A549 (cell line): ENCODE data around the gene MCM6. TPM values are rescaled to one million over a fixed set of nuclear protein-coding genes. Genes with fewer than 3 reads are reported as not detected.

Source experiments
- ATAC-seq, 2 experiments: fragments of 200-7000 bp in 1 of 2; fragments of >200 bp in 1 of 2; cut with Nextera tagmentation in 1 of 2; cut with Tn5 transposase in 1 of 2; 3 replicates each; pipeline versions ENCODE4 v1.8.0 to v1.9.1; 2018 to 2020; ENCODE audit warnings: mild to moderate bottlenecking in 1 of 2, moderate library complexity in 1 of 2
- CTCF ChIA-PET: fragments of 300-600 bp; sonication (Branson Sonifier 250); formaldehyde crosslinking; extraction: SDS; loops from one replicate; lab custom pipeline; 2021; ENCODE audit warnings: antibody characterized with exemption, inconsistent platforms; lab: Yijun Ruan, JAX
- POLR2A ChIA-PET: fragments of 350-600 bp; formaldehyde crosslinking; extraction: SDS; loops from one replicate; lab custom pipeline; 2021; ENCODE audit warnings: antibody characterized with exemption, inconsistent platforms; lab: Yijun Ruan, JAX
- DNase-seq, 2 experiments: peaks; one replicate each; pipeline versions ENCODE4 v3.0.0 to v3.0.0-alpha.2; 2011 to 2016; ENCODE audit warnings: low read depth in 1 of 2, low spot score in 1 of 2
- FAIRE-seq: peaks from 2 replicates; lab custom pipeline; 2011; peaks lifted over from hg19 to GRCh38; lab: Jason Lieb, UNC
- H3K27ac ChIP-seq, 2 experiments: fragments of >200 bp; sonication (Bioruptor Twin); formaldehyde crosslinking; 3 replicates each; pipeline ENCODE4 v1.5.1; 2016 to 2017
- H3K4me1 ChIP-seq: fragments of >200 bp; sonication (Bioruptor Twin); formaldehyde crosslinking; 3 replicates; pipeline ENCODE4 v1.6.1; 2016
- H3K4me2 ChIP-seq: fragments of >200 bp; sonication (Bioruptor Twin); formaldehyde crosslinking; 3 replicates; pipeline ENCODE4 v1.6.1; 2016
- H3K4me3 ChIP-seq: fragments of >200 bp; sonication (Bioruptor Twin); formaldehyde crosslinking; 3 replicates; pipeline ENCODE4 v1.5.1; 2016
- H3K9me3 ChIP-seq: fragments of >200 bp; sonication (Bioruptor Twin); formaldehyde crosslinking; 3 replicates; pipeline ENCODE4 v1.6.1; 2016
- BCL3 ChIP-seq: fragments of >200 bp; sonication (Bioruptor Twin); formaldehyde crosslinking; IDR thresholded peaks from 3 replicates; pipeline ENCODE4 v1.6.1; 2016
- BHLHE40 ChIP-seq: IDR thresholded peaks from 2 replicates; pipeline ENCODE4 v1.6.1; 2012; ENCODE audit warnings: low read depth, low read length, inconsistent platforms
- CBX2 ChIP-seq: fragments of 200-600 bp; sonication (generic); IDR thresholded peaks from 2 replicates; pipeline ENCODE4 v1.6.1; 2016; ENCODE audit warnings: low read depth, mild to moderate bottlenecking, borderline replicate concordance
- CHD4 ChIP-seq: fragments of 200-600 bp; sonication (generic); IDR thresholded peaks from 2 replicates; pipeline ENCODE4 v1.6.1; 2016; ENCODE audit warnings: antibody characterized with exemption, mild to moderate bottlenecking, borderline replicate concordance
- EHMT2 ChIP-seq: fragments of 200-600 bp; sonication (generic); IDR thresholded peaks from 2 replicates; pipeline ENCODE4 v1.6.1; 2016; ENCODE audit warnings: antibody characterized with exemption, low read depth, mild to moderate bottlenecking, moderate library complexity
- FOXS1 ChIP-seq: fragments of 250-450 bp; sonication (Bioruptor Pico); IDR thresholded peaks from 2 replicates; pipeline ENCODE4 v1.5.0; 2020; ENCODE audit warnings: mild to moderate bottlenecking, moderate library complexity
- HDAC2 ChIP-seq: fragments of 200-600 bp; sonication (generic); IDR thresholded peaks from 2 replicates; pipeline ENCODE4 v1.6.1; 2016
- HMGXB4 ChIP-seq: fragments of 250-450 bp; sonication (Bioruptor Pico); IDR thresholded peaks from 2 replicates; pipeline ENCODE4 v1.5.0; 2021; ENCODE audit warnings: mild to moderate bottlenecking, moderate library complexity, borderline replicate concordance
- HOXA7 ChIP-seq: fragments of 250-450 bp; sonication (Bioruptor Pico); IDR thresholded peaks from 2 replicates; pipeline ENCODE4 v1.5.0; 2020; ENCODE audit warnings: mild to moderate bottlenecking, moderate library complexity
- HOXB5 ChIP-seq: fragments of 250-450 bp; sonication (Bioruptor Pico); IDR thresholded peaks from 2 replicates; pipeline ENCODE4 v1.5.0; 2020; ENCODE audit warnings: mild to moderate bottlenecking, moderate library complexity
- KDM1A ChIP-seq: fragments of 200-600 bp; sonication (generic); IDR thresholded peaks from 2 replicates; pipeline ENCODE4 v1.6.1; 2016; ENCODE audit warnings: low read depth, mild to moderate bottlenecking
- KDM5A ChIP-seq: fragments of 200-600 bp; sonication (generic); IDR thresholded peaks from 2 replicates; pipeline ENCODE4 v1.6.1; 2016; ENCODE audit warnings: antibody characterized with exemption, mild to moderate bottlenecking
- MAX ChIP-seq: IDR thresholded peaks from 2 replicates; pipeline ENCODE4 v1.6.1; 2012
- MAZ ChIP-seq: fragments of 150-350 bp; IDR thresholded peaks from 2 replicates; pipeline ENCODE4 v1.6.1; 2014; ENCODE audit warnings: antibody characterized with exemption, low read depth, low read length, borderline replicate concordance
- NFE2L2 ChIP-seq: fragments of 150-350 bp; conservative IDR thresholded peaks from 2 replicates; pipeline ENCODE4 v1.6.1; 2014; ENCODE audit warnings: low read length
- PHF8 ChIP-seq: fragments of 200-600 bp; sonication (generic); IDR thresholded peaks from 2 replicates; pipeline ENCODE4 v1.6.1; 2016; ENCODE audit warnings: low read depth, mild to moderate bottlenecking, antibody characterized with exemption, moderate library complexity, borderline replicate concordance
- POLR2A ChIP-seq: IDR thresholded peaks from 2 replicates; pipeline ENCODE4 v1.6.1; 2012; ENCODE audit warnings: mild to moderate bottlenecking, low read length
- POLR2AphosphoS2 ChIP-seq: conservative IDR thresholded peaks from 2 replicates; pipeline ENCODE4 v1.6.1; 2012; ENCODE audit warnings: low read length, improper control_type of control experiment, inconsistent platforms
- RNF2 ChIP-seq: fragments of 200-600 bp; sonication (generic); IDR thresholded peaks from 2 replicates; pipeline ENCODE4 v1.6.1; 2016; ENCODE audit warnings: low read depth, mild to moderate bottlenecking, antibody characterized with exemption, moderate library complexity, borderline replicate concordance
- TFCP2L1 ChIP-seq: fragments of 250-450 bp; sonication (Bioruptor Pico); IDR thresholded peaks from 2 replicates; pipeline ENCODE4 v1.5.0; 2021; ENCODE audit warnings: mild to moderate bottlenecking
- TP53 ChIP-seq: fragments of 250-450 bp; sonication (Bioruptor Pico); IDR thresholded peaks from 2 replicates; pipeline ENCODE4 v1.5.0; 2021; ENCODE audit warnings: mild to moderate bottlenecking, moderate library complexity
- USF2 ChIP-seq: fragments of 450-650 bp; IDR thresholded peaks from 2 replicates; pipeline ENCODE4 v1.6.1; 2014; ENCODE audit warnings: antibody characterized with exemption
- ZC3H11A ChIP-seq: fragments of 450-650 bp; IDR thresholded peaks from 2 replicates; pipeline ENCODE4 v1.6.1; 2014; ENCODE audit warnings: antibody characterized with exemption, mild to moderate bottlenecking
- ZNF302 ChIP-seq: fragments of 250-450 bp; sonication (Bioruptor Pico); IDR thresholded peaks from 2 replicates; pipeline ENCODE4 v1.9.0; 2021; ENCODE audit warnings: inconsistent platforms, mild to moderate bottlenecking, moderate library complexity
- ZSCAN20 ChIP-seq: fragments of 250-450 bp; sonication (Bioruptor Pico); IDR thresholded peaks from 2 replicates; pipeline ENCODE4 v1.8.0; 2022; ENCODE audit warnings: mild to moderate bottlenecking, moderate library complexity
- WGBS: methylation state at CpG from one replicate; pipeline ENCODE4 v1.1.6; 2017; ENCODE audit errors: missing lambda C conversion rate; 5-methylcytosine and 5-hydroxymethylcytosine counted together
- polyA plus RNA-seq, 4 experiments: library from polyadenylated mRNA; depleted of rRNA in 3 of 4; stranded (reverse); fragments of >200 nt; fragmentation: RNase III in 1 of 4; extraction: RNeasy Plus Mini Kit Qiagen cat#74134 plus additional on column Dnase treatment in 1 of 4; gene quantifications; 2 replicates in 3 of 4; 3 replicates in 1 of 4; pipeline ENCODE4 v1.2.3, GENCODE V29; 2011 to 2017
- TF ChIP-seq, protein P1 (sequence below): fragments of 250-450 bp; sonication (Bioruptor Pico); IDR thresholded peaks from 2 replicates; pipeline ENCODE4 v1.5.0; 2020; ENCODE audit warnings: low read depth, mild to moderate bottlenecking, moderate library complexity
- TF ChIP-seq, protein P2 (sequence below): IDR thresholded peaks from 2 replicates; pipeline ENCODE4 v1.6.1; 2012
- TF ChIP-seq, protein P3 (sequence below): fragments of 200-600 bp; sonication (generic); IDR thresholded peaks from 2 replicates; pipeline ENCODE4 v1.6.1; 2016; ENCODE audit warnings: antibody characterized with exemption, mild to moderate bottlenecking, moderate library complexity

MCM6 gene
- polyA plus RNA-seq, 2 of the 4 experiments (the other 2 are of a cell fraction): 59.6 to 61.4 TPM

DNA sequence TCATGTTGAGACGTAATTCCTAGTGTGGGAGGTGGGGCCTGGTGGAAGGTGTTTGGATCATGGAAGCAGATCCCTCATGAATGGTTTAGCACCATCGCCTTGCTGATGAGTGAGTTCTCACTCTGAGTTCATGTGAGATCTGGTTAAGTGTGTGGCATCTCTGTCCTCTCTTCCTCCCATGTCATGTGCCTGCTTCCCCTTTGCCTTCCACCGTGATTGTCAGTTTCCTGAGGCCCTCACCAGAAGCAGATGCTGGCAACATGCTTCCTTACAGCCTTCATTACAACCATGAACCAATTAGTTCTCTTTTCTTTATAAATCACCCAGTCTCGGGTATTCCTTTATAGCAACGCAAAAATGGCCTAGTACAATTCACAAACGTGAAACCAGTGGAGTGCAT is 14.6 kb upstream of the MCM6 start:
- H3K9me3 ChIP-seq: no peaks in the 10 kb centered on the region
- H3K4me1 ChIP-seq: no peaks in the 10 kb centered on the region
- WGBS: 53% methylated on average over 6 of the region's 6 CpGs
- CTCF ChIA-PET: no interaction called here
- DNase-seq (no peak), FAIRE-seq (no peak), ATAC-seq (no peak)
- POLR2A ChIA-PET: no interaction called here
- TF ChIP-seq FOXS1 (CRISPR knock-in tag) (no peak), KDM1A (no peak), USF2 (no peak), MAX (no peak), ZNF302 (CRISPR knock-in tag) (no peak), HDAC2 (no peak), HOXA7 (CRISPR knock-in tag) (no peak), HOXB5 (CRISPR knock-in tag) (no peak), TP53 (CRISPR knock-in tag) (no peak), RNF2 (no peak), MAZ (no peak), EHMT2 (no peak), ZSCAN20 (CRISPR knock-in tag) (no peak), ZC3H11A (no peak), BCL3 (no peak), PHF8 (no peak), BHLHE40 (no peak), KDM5A (no peak)
- TF ChIP-seq, protein P1, sequence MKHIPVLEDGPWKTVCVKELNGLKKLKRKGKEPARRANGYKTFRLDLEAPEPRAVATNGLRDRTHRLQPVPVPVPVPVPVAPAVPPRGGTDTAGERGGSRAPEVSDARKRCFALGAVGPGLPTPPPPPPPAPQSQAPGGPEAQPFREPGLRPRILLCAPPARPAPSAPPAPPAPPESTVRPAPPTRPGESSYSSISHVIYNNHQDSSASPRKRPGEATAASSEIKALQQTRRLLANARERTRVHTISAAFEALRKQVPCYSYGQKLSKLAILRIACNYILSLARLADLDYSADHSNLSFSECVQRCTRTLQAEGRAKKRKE (CRISPR knock-in tag): no peak
- TF ChIP-seq, all 56 proteins: peak for 0
- no peak overlapping the region for H3K4me3 ChIP-seq
- H3K4me2 ChIP-seq: no peak overlapping the region
- no peak overlapping the region for H3K27ac ChIP-seq

GRCh38 chr2:135890149-135890548 is 13.9 kb upstream of the MCM6 start:
- no peak overlapping the region for H3K27ac ChIP-seq
- H3K9me3 ChIP-seq: no peaks in the 10 kb centered on the region
- H3K4me2 ChIP-seq: no peak overlapping the region
- CTCF ChIA-PET: interaction anchor here (1.5 kb wide), 1 partner anchor 11 kb away, joined by 3 read pairs; no protein-coding TSS in a partner anchor
- no peak for FAIRE-seq
- ATAC-seq: no peak
- WGBS: 58% methylated on average over 4 of the region's 4 CpGs
- POLR2A ChIA-PET: interaction anchor here (0.5 kb wide), 1 partner anchor 298 kb away, joined by 4 read pairs; no protein-coding TSS in a partner anchor
- no peak overlapping the region for H3K4me3 ChIP-seq
- no peaks in the 10 kb centered on the region for H3K4me1 ChIP-seq
- no peak for DNase-seq
- TF ChIP-seq USF2: no peak
- TF ChIP-seq, protein P2, sequence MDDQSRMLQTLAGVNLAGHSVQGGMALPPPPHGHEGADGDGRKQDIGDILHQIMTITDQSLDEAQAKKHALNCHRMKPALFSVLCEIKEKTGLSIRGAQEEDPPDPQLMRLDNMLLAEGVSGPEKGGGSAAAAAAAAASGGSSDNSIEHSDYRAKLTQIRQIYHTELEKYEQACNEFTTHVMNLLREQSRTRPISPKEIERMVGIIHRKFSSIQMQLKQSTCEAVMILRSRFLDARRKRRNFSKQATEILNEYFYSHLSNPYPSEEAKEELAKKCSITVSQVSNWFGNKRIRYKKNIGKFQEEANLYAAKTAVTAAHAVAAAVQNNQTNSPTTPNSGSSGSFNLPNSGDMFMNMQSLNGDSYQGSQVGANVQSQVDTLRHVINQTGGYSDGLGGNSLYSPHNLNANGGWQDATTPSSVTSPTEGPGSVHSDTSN: no peak
- TF ChIP-seq HMGXB4: no peak
- TF ChIP-seq CBX2: no peak
- no peak for TF ChIP-seq CHD4
- TF ChIP-seq, protein P3, sequence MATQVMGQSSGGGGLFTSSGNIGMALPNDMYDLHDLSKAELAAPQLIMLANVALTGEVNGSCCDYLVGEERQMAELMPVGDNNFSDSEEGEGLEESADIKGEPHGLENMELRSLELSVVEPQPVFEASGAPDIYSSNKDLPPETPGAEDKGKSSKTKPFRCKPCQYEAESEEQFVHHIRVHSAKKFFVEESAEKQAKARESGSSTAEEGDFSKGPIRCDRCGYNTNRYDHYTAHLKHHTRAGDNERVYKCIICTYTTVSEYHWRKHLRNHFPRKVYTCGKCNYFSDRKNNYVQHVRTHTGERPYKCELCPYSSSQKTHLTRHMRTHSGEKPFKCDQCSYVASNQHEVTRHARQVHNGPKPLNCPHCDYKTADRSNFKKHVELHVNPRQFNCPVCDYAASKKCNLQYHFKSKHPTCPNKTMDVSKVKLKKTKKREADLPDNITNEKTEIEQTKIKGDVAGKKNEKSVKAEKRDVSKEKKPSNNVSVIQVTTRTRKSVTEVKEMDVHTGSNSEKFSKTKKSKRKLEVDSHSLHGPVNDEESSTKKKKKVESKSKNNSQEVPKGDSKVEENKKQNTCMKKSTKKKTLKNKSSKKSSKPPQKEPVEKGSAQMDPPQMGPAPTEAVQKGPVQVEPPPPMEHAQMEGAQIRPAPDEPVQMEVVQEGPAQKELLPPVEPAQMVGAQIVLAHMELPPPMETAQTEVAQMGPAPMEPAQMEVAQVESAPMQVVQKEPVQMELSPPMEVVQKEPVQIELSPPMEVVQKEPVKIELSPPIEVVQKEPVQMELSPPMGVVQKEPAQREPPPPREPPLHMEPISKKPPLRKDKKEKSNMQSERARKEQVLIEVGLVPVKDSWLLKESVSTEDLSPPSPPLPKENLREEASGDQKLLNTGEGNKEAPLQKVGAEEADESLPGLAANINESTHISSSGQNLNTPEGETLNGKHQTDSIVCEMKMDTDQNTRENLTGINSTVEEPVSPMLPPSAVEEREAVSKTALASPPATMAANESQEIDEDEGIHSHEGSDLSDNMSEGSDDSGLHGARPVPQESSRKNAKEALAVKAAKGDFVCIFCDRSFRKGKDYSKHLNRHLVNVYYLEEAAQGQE: no peak
- no peak for TF ChIP-seq NFE2L2
- no peak for TF ChIP-seq POLR2A
- no peak for TF ChIP-seq MAX
- TF ChIP-seq POLR2AphosphoS2: no peak
- no peak for TF ChIP-seq TFCP2L1 (CRISPR knock-in tag)
